Measurements from ENCODE around the gene DOLPP1. TPM values are rescaled to one million over a fixed set of nuclear protein-coding genes. Genes with fewer than 3 reads are reported as not detected.
A peak's percentile ranks its signal among the peaks of the same experiment; 100 is the strongest.

Gene DOLPP1
- total RNA-seq, 1 experiment from 2014 or later, result 16.1 TPM

GRCh38 chr9:129137292-129138143 is 56.6 kb downstream of the DOLPP1 start:
- BruUV-seq (replicated peaks), result no TSS peak
- peaks cover 12% of the 10 kb centered on the region for H3K4me1 Mint-ChIP-seq (ENCODE audit: low read depth, unreplicated experiment)
- H3K36me3 Mint-ChIP-seq (ENCODE audit: insufficient read depth, unreplicated experiment), result peaks cover 34% of the 10 kb centered on the region
- no peak overlapping the region for H3K4me3 Mint-ChIP-seq (ENCODE audit: low read depth, unreplicated experiment)
- TF ChIP-seq CTCF (IDR thresholded peaks at IDR 0.05; ENCODE audit: unreplicated experiment), result no peak
- intact Hi-C loops (cut with micrococcal nuclease; ENCODE audit: unreplicated experiment), result loop anchor here (2.0 to 10.0 kb wide), 2 partner anchors 479 to 637 kb away; no protein-coding TSS in a partner anchor
- H3K27me3 Mint-ChIP-seq (ENCODE audit: unreplicated experiment), result no peaks in the 10 kb centered on the region
- no peaks in the 10 kb centered on the region for H3K9me3 Mint-ChIP-seq (ENCODE audit: low read depth, unreplicated experiment)
- CTCF ChIA-PET, result interaction anchor here (1.1 to 1.5 kb wide), 2 partner anchors 197 to 471 kb away, joined by 3 to 4 read pairs; no protein-coding TSS in a partner anchor
- DNase-seq, result no peak
- no peak overlapping the region for H3K27ac Mint-ChIP-seq (ENCODE audit: unreplicated experiment)

- Mint-ChIP-seq H3K4me3 (ENCODE audit: low read depth, unreplicated experiment) (no peak overlapping the region), H3K27me3 (ENCODE audit: unreplicated experiment) (no peaks in the 10 kb centered on the region), H3K27ac (ENCODE audit: unreplicated experiment) (no peak overlapping the region), H3K9me3 (ENCODE audit: low read depth, unreplicated experiment) (no peaks in the 10 kb centered on the region), H3K36me3 (ENCODE audit: insufficient read depth, unreplicated experiment) (peaks cover 36% of the 10 kb centered on the region), H3K4me1 (ENCODE audit: low read depth, unreplicated experiment) (peaks cover 15% of the 10 kb centered on the region)
- no peak for DNase-seq
- TF ChIP-seq CTCF (IDR thresholded peaks at IDR 0.05; ENCODE audit: unreplicated experiment), result no peak
- no TSS peak for BruUV-seq (replicated peaks)
- CTCF ChIA-PET, result interaction anchor here (1.4 to 3.1 kb wide), 3 partner anchors 470 to 488 kb away, joined by 4 to 16 read pairs (median 4); partner anchors contain the start of gene NTMT1
- intact Hi-C loops (cut with micrococcal nuclease; ENCODE audit: unreplicated experiment), result loop anchor here (2.0 to 10.0 kb wide), 2 partner anchors 479 to 637 kb away; no protein-coding TSS in a partner anchor
Observed at GRCh38 chr9:129138144-129138462, 57.2 kb downstream of the DOLPP1 start.

- no peak for DNase-seq
- intact Hi-C loops (cut with micrococcal nuclease; ENCODE audit: unreplicated experiment), result loop anchor here (1.0 to 10.0 kb wide), 3 partner anchors 478 to 636 kb away; no protein-coding TSS in a partner anchor
- Mint-ChIP-seq H3K9me3 (ENCODE audit: low read depth, unreplicated experiment) (no peaks in the 10 kb centered on the region), H3K4me1 (ENCODE audit: low read depth, unreplicated experiment) (peaks cover 20% of the 10 kb centered on the region), H3K36me3 (ENCODE audit: insufficient read depth, unreplicated experiment) (peaks cover 40% of the 10 kb centered on the region), H3K27me3 (ENCODE audit: unreplicated experiment) (no peaks in the 10 kb centered on the region), H3K4me3 (ENCODE audit: low read depth, unreplicated experiment) (peak overlapping the region; percentile 71), H3K27ac (ENCODE audit: unreplicated experiment) (peak overlapping the region; percentile 97)
- BruUV-seq (replicated peaks), result no TSS peak
- no peak for TF ChIP-seq CTCF (IDR thresholded peaks at IDR 0.05; ENCODE audit: unreplicated experiment)
- CTCF ChIA-PET, result interaction anchor here (0.6 to 3.1 kb wide), 7 partner anchors 36 to 588 kb away, joined by 3 to 19 read pairs (median 4); partner anchors contain the start of gene NTMT1
Observed at GRCh38 chr9:129138476-129139232, 57.7 kb downstream of the DOLPP1 start.

GRCh38 chr9:129139233-129139992 is 58.5 kb downstream of the DOLPP1 start:
- no TSS peak for BruUV-seq (replicated peaks)
- CTCF ChIA-PET, result interaction anchor here (0.6 to 3.1 kb wide), 16 partner anchors 8 to 587 kb away, joined by 3 to 19 read pairs (median 4); partner anchors contain the start of genes IER5L and NTMT1
- no peaks in the 10 kb centered on the region for H3K27me3 Mint-ChIP-seq (ENCODE audit: unreplicated experiment)
- H3K27ac Mint-ChIP-seq (ENCODE audit: unreplicated experiment), result peak overlapping the region; percentile 97
- peak; percentile 75 for DNase-seq
- peak; percentile 80 for TF ChIP-seq CTCF (IDR thresholded peaks at IDR 0.05; ENCODE audit: unreplicated experiment)
- peak overlapping the region; percentile 71 for H3K4me3 Mint-ChIP-seq (ENCODE audit: low read depth, unreplicated experiment)
- intact Hi-C loops (cut with micrococcal nuclease; ENCODE audit: unreplicated experiment), result loop anchor here (1.0 to 10.0 kb wide), 3 partner anchors 477 to 635 kb away; no protein-coding TSS in a partner anchor
- peaks cover 25% of the 10 kb centered on the region for H3K4me1 Mint-ChIP-seq (ENCODE audit: low read depth, unreplicated experiment)
- peaks cover 48% of the 10 kb centered on the region for H3K36me3 Mint-ChIP-seq (ENCODE audit: insufficient read depth, unreplicated experiment)
- H3K9me3 Mint-ChIP-seq (ENCODE audit: low read depth, unreplicated experiment), result no peaks in the 10 kb centered on the region
